ENCODE measurements around the gene SPOUT1.
"Not testable (repeated sequence)": the region's sequence is repeated elsewhere in the genome, so short reads cannot be mapped to it uniquely, and the experiment has no call there.

Gene SPOUT1

GRCh38 chr9:128818099-128818838 is 11.3 kb downstream of the SPOUT1 start, which contains the start of gene ENDOG:
Gene ENDOG, plus strand, starts transcription at chr9:128818500. Its CDS starts 185 bp downstream, at chr9:128818685.
- peak; percentile 40 to 99 (median 95) for DNase-seq

- no peak for DNase-seq
Observed at GRCh38 chr9:128810873-128811272, 18.7 kb downstream of the SPOUT1 start.

- no peak for DNase-seq
Observed at GRCh38 chr9:128809831-128810230, 19.8 kb downstream of the SPOUT1 start.

GRCh38 chr9:128809036-128809599 is 20.5 kb downstream of the SPOUT1 start:
- DNase-seq: no peak

- no peak for DNase-seq
Observed at GRCh38 chr9:128808543-128808942, 21.1 kb downstream of the SPOUT1 start.

GRCh38 chr9:128807827-128808226 is 21.8 kb downstream of the SPOUT1 start:
- DNase-seq: no peak

- DNase-seq: peak in 38 of 56 donors; percentile 8 to 82 (median 54)
Observed at GRCh38 chr9:128805661-128806060, 23.9 kb downstream of the SPOUT1 start.

GRCh38 chr9:128802482-128802881 is 27.1 kb downstream of the SPOUT1 start:
- no peak for DNase-seq

GRCh38 chr9:128800061-128800460 is 29.5 kb downstream of the SPOUT1 start:
- no peak for DNase-seq

- DNase-seq: no peak
Observed at GRCh38 chr9:128798896-128799295, 30.7 kb downstream of the SPOUT1 start.

GRCh38 chr9:128794961-128795360 is 34.6 kb downstream of the SPOUT1 start:
- DNase-seq: not testable (repeated sequence)

GRCh38 chr9:128792978-128793686 is 36.5 kb downstream of the SPOUT1 start:
- no peak for DNase-seq

GRCh38 chr9:128792134-128792533 is 37.5 kb downstream of the SPOUT1 start:
- no peak for DNase-seq

- DNase-seq: no peak
Observed at GRCh38 chr9:128790536-128790935, 39.1 kb downstream of the SPOUT1 start.

GRCh38 chr9:128788445-128788844 is 41.1 kb downstream of the SPOUT1 start:
- DNase-seq: no peak

- DNase-seq: peak in 2 of 56 donors; percentile 9 to 27
Observed at GRCh38 chr9:128787659-128788058, 41.9 kb downstream of the SPOUT1 start.

- DNase-seq: peak; percentile 28 to 92 (median 82)
Observed at GRCh38 chr9:128786681-128787601, 42.7 kb downstream of the SPOUT1 start, which contains the start of gene TBC1D13. Gene TBC1D13, plus strand, starts transcription at chr9:128787253. Its CDS starts 101 bp downstream, at chr9:128787354.

- DNase-seq: no peak
Observed at GRCh38 chr9:128785427-128785826, 44.2 kb downstream of the SPOUT1 start.

GRCh38 chr9:128782669-128783068 is 46.9 kb downstream of the SPOUT1 start:
- no peak for DNase-seq

GRCh38 chr9:128781187-128782070 is 48.2 kb downstream of the SPOUT1 start:
- no peak for DNase-seq

Data from amygdala (tissue), 56 donors.